Liver (tissue), 9 donors: ENCODE measurements around the gene CCM2L. TPM values are rescaled to one million over a fixed set of nuclear protein-coding genes. Genes with fewer than 3 reads are reported as not detected.

Experiments used
- DNase-seq: peaks from one replicate; pipeline ENCODE4 v3.0.0-alpha.2; 2017; ENCODE audit warnings: low spot score
- H3K27ac ChIP-seq, 2 donors: one replicate each; pipeline ENCODE4 v1.7.0; 2013; ENCODE audit warnings: inconsistent platforms in 2 of 2, low read length in 2 of 2, control low read depth in 1 of 2, low read depth in 1 of 2, mild to moderate bottlenecking in 1 of 2
- H3K27me3 ChIP-seq, 4 donors: one replicate each; pipeline versions ENCODE4 v1.6.1 to v1.7.0; 2013; ENCODE audit warnings: low read length in 3 of 4, inconsistent platforms in 1 of 4, mild to moderate bottlenecking in 1 of 4, moderate library complexity in 1 of 4; ENCODE audit not compliant: control insufficient read depth in 4 of 4, insufficient read depth in 4 of 4
- H3K36me3 ChIP-seq, 4 donors: one replicate each; pipeline versions ENCODE4 v1.6.1 to v1.7.0; 2013; ENCODE audit warnings: low read length in 3 of 4, mild to moderate bottlenecking in 3 of 4, low read depth in 1 of 4, moderate library complexity in 1 of 4; ENCODE audit not compliant: control insufficient read depth in 4 of 4, insufficient read depth in 3 of 4
- H3K4me1 ChIP-seq, 4 donors: one replicate each; pipeline versions ENCODE4 v1.6.1 to v1.7.0; 2013; ENCODE audit warnings: low read length in 3 of 4, mild to moderate bottlenecking in 3 of 4, moderate library complexity in 1 of 4; ENCODE audit not compliant: control insufficient read depth in 4 of 4, insufficient read depth in 4 of 4
- H3K4me3 ChIP-seq, 3 donors: one replicate each; pipeline versions ENCODE4 v1.6.1 to v1.7.0; 2013; ENCODE audit warnings: low read length in 3 of 3, control low read depth in 1 of 3, low read depth in 1 of 3, mild to moderate bottlenecking in 1 of 3
- H3K9ac ChIP-seq, 2 donors: one replicate each; pipeline ENCODE4 v1.7.0; 2013; ENCODE audit warnings: low read length in 2 of 2, mild to moderate bottlenecking in 2 of 2, moderate library complexity in 2 of 2, control low read depth in 1 of 2, low read depth in 1 of 2
- H3K9me3 ChIP-seq, 4 donors: one replicate each; pipeline versions ENCODE4 v1.6.1 to v1.7.0; 2013; ENCODE audit warnings: low read length in 3 of 4; ENCODE audit not compliant: control insufficient read depth in 4 of 4
- EGR1 ChIP-seq, 2 donors: IDR thresholded peaks; 2 replicates each; pipeline ENCODE4 v1.6.1; 2016 to 2018; ENCODE audit warnings: antibody characterized with exemption in 2 of 2, low read depth in 2 of 2
- FOXA1 ChIP-seq: IDR thresholded peaks from 2 replicates; pipeline ENCODE4 v1.6.1; 2016; ENCODE audit warnings: antibody characterized with exemption
- FOXA2 ChIP-seq: IDR thresholded peaks from 2 replicates; pipeline ENCODE4 v1.6.1; 2016; ENCODE audit warnings: antibody characterized with exemption
- GABPA ChIP-seq, 2 donors: IDR thresholded peaks in 1 of 2; conservative IDR thresholded peaks in 1 of 2; 2 replicates each; pipeline ENCODE4 v1.6.1; 2016; ENCODE audit warnings: antibody characterized with exemption in 2 of 2, mild to moderate bottlenecking in 1 of 2, moderate library complexity in 1 of 2
- HNF4A ChIP-seq, 2 donors: conservative IDR thresholded peaks; 2 replicates each; pipeline ENCODE4 v1.6.1; 2016; ENCODE audit warnings: antibody characterized with exemption in 2 of 2, mild to moderate bottlenecking in 2 of 2
- HNF4G ChIP-seq: IDR thresholded peaks from 2 replicates; pipeline ENCODE4 v1.6.1; 2016; ENCODE audit warnings: antibody characterized with exemption
- JUND ChIP-seq, 2 donors: IDR thresholded peaks; 2 replicates each; pipeline ENCODE4 v1.6.1; 2016; ENCODE audit warnings: antibody characterized with exemption in 2 of 2
- MAX ChIP-seq: IDR thresholded peaks from 2 replicates; pipeline ENCODE4 v1.6.1; 2016; ENCODE audit warnings: antibody characterized with exemption
- NR2F2 ChIP-seq: IDR thresholded peaks from 2 replicates; pipeline ENCODE4 v1.6.1; 2016; ENCODE audit warnings: antibody characterized with exemption
- RAD21 ChIP-seq, 2 donors: IDR thresholded peaks; 2 replicates each; pipeline ENCODE4 v1.6.1; 2016; ENCODE audit warnings: antibody characterized with exemption in 2 of 2, mild to moderate bottlenecking in 2 of 2
- RXRA ChIP-seq, 2 donors: IDR thresholded peaks; 2 replicates each; pipeline ENCODE4 v1.6.1; 2017 to 2018; ENCODE audit warnings: antibody characterized with exemption in 2 of 2, mild to moderate bottlenecking in 1 of 2
- SP1 ChIP-seq: IDR thresholded peaks from 2 replicates; pipeline ENCODE4 v1.6.1; 2018; ENCODE audit warnings: antibody characterized with exemption, mild to moderate bottlenecking
- TAF1 ChIP-seq: conservative IDR thresholded peaks from 2 replicates; pipeline ENCODE4 v1.6.1; 2016; ENCODE audit warnings: antibody characterized with exemption, mild to moderate bottlenecking
- YY1 ChIP-seq: IDR thresholded peaks from 2 replicates; pipeline ENCODE4 v1.6.1; 2016; ENCODE audit warnings: antibody characterized with exemption, mild to moderate bottlenecking
- WGBS: extraction: QIAGEN DNeasy Blood & Tissue Kit; methylation state at CpG from one replicate; pipeline ENCODE4 v1.1.7; 2013; 5-methylcytosine and 5-hydroxymethylcytosine counted together
- polyA plus RNA-seq, 2 donors: library from polyadenylated mRNA; stranded (reverse) in 1 of 2; unstranded in 1 of 2; fragments of 200-250 nt in 1 of 2; fragments of >200 nt in 1 of 2; fragmentation: Nextera tagmentation in 1 of 2; extraction: Ambion mirVana in 1 of 2; gene quantifications; one replicate each; pipeline versions ENCODE4 v1.2.1 to v1.2.3, GENCODE V29; 2013 to 2015
- total RNA-seq, 2 donors: library from RNA; depleted of rRNA; stranded (reverse); fragments of >200 nt; gene quantifications; one replicate each; pipeline ENCODE4 v1.2.3, GENCODE V29; 2014
- TF ChIP-seq, protein P1 (sequence below): fragments of 150-350 bp; IDR thresholded peaks from 2 replicates; pipeline ENCODE4 v1.5.1; 2017; ENCODE audit warnings: improper control_type of control experiment, low read depth, low read length; ENCODE audit not compliant: missing input control
- TF ChIP-seq, protein P2 (sequence below): IDR thresholded peaks from 2 replicates; pipeline ENCODE4 v1.6.1; 2016; ENCODE audit warnings: antibody characterized with exemption
- donor health status: healthy.
- donor health status: healthy.
- donor health status: healthy.
- donor health status: healthy.
- donor health status: healthy.

CCM2L gene
- total and polyA plus RNA-seq, 4 donors: 0.31 to 2.1 (median 1.2) TPM

DNA sequence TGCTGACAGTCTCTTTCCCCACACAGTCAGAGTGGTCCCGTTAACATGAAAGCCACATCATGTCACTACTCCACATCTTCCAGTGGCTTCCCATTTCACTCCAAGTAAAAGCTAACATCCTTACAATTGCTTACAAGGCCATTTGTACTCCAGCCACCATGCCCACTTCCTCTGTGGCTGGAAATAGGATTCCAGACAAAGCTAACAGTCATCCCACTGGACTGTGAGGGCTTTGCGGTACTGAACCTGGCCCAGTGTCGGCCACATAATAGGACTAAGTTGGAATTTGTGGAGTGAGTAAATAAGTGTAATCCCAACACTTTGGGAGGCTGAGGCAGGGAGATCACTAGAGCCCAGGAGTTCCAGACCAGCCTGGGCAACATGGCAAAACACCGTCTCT is 10.9 kb downstream of the CCM2L start (continued):
- TF ChIP-seq, protein P1, sequence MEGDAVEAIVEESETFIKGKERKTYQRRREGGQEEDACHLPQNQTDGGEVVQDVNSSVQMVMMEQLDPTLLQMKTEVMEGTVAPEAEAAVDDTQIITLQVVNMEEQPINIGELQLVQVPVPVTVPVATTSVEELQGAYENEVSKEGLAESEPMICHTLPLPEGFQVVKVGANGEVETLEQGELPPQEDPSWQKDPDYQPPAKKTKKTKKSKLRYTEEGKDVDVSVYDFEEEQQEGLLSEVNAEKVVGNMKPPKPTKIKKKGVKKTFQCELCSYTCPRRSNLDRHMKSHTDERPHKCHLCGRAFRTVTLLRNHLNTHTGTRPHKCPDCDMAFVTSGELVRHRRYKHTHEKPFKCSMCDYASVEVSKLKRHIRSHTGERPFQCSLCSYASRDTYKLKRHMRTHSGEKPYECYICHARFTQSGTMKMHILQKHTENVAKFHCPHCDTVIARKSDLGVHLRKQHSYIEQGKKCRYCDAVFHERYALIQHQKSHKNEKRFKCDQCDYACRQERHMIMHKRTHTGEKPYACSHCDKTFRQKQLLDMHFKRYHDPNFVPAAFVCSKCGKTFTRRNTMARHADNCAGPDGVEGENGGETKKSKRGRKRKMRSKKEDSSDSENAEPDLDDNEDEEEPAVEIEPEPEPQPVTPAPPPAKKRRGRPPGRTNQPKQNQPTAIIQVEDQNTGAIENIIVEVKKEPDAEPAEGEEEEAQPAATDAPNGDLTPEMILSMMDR: no peak
- TF ChIP-seq HNF4G (no peak), FOXA2 (no peak), EGR1 (IDR thresholded peaks at IDR 0.05; ENCODE audit: low read depth in 2 of 2) (no peak), NR2F2 (no peak), YY1 (no peak), RAD21 (IDR thresholded peaks at IDR 0.05) (no peak), MAX (no peak), SP1 (no peak), TAF1 (no peak), RXRA (IDR thresholded peaks at IDR 0.05) (no peak)

GRCh38 chr20:32024683-32025295 is 14.6 kb downstream of the CCM2L start:
- H3K36me3 ChIP-seq: no peaks in the 10 kb centered on the region
- 79% methylated on average over 6 of the region's 6 CpGs for WGBS
- H3K9me3 ChIP-seq: no peaks in the 10 kb centered on the region
- no peaks in the 10 kb centered on the region for H3K4me1 ChIP-seq
- H3K27ac ChIP-seq: no peak overlapping the region
- TF ChIP-seq HNF4A (conservative IDR thresholded peaks at IDR 0.05): no peak
- no peak for TF ChIP-seq TAF1
- TF ChIP-seq NR2F2: no peak
- no peak for TF ChIP-seq HNF4G
- TF ChIP-seq JUND (IDR thresholded peaks at IDR 0.05): no peak
- TF ChIP-seq GABPA (IDR thresholded peaks at IDR 0.05 in 1 of 2, conservative IDR thresholded peaks at IDR 0.05 in 1 of 2): no peak
- no peak for TF ChIP-seq RAD21 (IDR thresholded peaks at IDR 0.05)
- no peak for TF ChIP-seq FOXA1
- TF ChIP-seq, protein P2, sequence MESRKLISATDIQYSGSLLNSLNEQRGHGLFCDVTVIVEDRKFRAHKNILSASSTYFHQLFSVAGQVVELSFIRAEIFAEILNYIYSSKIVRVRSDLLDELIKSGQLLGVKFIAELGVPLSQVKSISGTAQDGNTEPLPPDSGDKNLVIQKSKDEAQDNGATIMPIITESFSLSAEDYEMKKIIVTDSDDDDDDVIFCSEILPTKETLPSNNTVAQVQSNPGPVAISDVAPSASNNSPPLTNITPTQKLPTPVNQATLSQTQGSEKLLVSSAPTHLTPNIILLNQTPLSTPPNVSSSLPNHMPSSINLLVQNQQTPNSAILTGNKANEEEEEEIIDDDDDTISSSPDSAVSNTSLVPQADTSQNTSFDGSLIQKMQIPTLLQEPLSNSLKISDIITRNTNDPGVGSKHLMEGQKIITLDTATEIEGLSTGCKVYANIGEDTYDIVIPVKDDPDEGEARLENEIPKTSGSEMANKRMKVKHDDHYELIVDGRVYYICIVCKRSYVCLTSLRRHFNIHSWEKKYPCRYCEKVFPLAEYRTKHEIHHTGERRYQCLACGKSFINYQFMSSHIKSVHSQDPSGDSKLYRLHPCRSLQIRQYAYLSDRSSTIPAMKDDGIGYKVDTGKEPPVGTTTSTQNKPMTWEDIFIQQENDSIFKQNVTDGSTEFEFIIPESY: no peak
- TF ChIP-seq, protein P1: no peak
- no peak for TF ChIP-seq SP1
- TF ChIP-seq MAX: no peak
- H3K9ac ChIP-seq: no peak overlapping the region
- H3K27me3 ChIP-seq: peaks cover 0 to 10% (median under 1%) of the 10 kb centered on the region in 4 donors
- no peak for DNase-seq
- H3K4me3 ChIP-seq: no peak overlapping the region
